Stimulated activated CD4-positive, alpha-beta T cell treated with anti-CD3 and anti-CD28 coated beads, TNF-alpha, amount 100 ng/mL, for 24 hours (primary cell): Measurements from ENCODE around the gene SMPD3.

Experiments
- DNase-seq, 3 experiments: peaks; one replicate each; pipeline ENCODE4 v3.0.0-alpha.2; 2020; ENCODE audit warnings: low read depth in 3 of 3

The SMPD3 gene

DNA sequence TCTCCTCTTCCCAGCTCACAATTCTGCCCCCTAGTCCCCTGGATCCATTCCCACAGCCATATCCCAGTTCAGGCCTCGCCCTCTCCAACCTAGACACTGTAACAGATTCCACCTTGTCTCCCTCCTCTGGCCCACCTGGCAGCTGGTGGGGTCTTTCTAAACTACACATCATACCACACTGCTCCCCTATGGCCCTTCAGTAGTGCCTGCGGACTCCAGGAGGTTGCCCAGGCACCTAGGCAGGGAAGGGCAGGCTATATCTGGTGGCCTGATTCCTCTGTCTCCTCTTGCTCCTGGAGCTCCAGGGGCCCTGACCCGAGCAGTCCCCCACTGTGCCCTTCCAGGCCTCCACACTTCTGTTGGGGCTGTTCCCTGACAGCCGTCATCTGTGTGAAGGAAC, 64.5 kb downstream of the SMPD3 start:
- DNase-seq: no peak

DNA sequence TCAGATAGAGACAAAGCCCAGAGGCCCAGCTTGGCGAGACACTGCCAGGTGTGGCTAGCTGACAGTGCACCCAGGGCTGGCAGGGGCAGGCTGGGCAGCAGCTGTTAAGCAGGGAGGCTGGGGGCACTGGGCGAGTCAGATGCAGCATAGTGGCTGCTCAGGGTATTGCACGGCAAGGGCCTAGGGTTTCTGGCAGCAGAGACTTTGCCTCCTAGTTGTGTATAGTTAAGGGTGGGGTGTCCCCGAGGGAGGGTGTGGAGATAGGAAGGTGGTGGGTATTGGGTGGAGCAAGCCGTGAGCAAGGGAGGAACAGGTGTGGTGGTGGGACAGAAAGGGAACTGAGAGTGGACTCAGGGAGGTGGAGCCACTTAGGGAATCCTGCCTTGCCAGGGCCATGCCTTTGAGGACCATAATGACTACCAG, 66.0 kb downstream of the SMPD3 start:
- DNase-seq: no peak

GRCh38 chr16:68381363-68381724, 67.0 kb downstream of the SMPD3 start:
- DNase-seq: no peak

DNA sequence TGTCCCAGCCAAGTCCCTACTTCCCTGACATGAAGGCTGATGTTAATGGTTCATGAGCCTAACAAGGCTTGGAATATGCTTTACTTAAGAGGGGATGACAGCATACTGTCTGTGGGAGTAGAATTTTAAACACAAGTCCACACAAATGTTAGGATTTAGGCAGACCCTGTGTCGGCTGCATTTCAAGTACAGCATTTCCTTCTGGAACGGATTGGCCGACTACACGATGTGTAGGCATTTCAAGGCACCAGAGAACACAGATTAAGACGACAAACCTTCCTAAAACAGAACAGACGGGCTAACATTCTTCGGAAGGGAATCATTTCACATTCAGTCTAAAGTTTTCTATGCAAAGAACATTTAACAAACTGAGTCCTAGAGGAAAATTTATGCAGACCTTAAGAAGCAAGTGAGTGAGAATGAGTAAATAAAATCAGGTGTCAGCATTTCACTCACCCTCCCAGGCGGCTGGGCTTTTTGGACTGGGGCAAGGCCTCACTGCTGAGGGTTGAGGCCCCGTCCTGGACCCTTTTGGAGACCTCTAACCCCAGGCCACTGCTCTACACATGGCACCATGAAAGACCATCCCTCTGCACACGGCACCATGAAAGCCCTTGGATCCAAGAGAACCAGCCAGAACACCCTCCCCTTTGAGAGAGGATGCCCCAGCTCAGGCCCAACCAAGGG, 67.5 kb downstream of the SMPD3 start:
- DNase-seq: no peak

GRCh38 chr16:68380348-68380670, 68.0 kb downstream of the SMPD3 start:
- DNase-seq: no peak

GRCh38 chr16:68379472-68380347, 68.6 kb downstream of the SMPD3 start:
- no peak for DNase-seq

DNA sequence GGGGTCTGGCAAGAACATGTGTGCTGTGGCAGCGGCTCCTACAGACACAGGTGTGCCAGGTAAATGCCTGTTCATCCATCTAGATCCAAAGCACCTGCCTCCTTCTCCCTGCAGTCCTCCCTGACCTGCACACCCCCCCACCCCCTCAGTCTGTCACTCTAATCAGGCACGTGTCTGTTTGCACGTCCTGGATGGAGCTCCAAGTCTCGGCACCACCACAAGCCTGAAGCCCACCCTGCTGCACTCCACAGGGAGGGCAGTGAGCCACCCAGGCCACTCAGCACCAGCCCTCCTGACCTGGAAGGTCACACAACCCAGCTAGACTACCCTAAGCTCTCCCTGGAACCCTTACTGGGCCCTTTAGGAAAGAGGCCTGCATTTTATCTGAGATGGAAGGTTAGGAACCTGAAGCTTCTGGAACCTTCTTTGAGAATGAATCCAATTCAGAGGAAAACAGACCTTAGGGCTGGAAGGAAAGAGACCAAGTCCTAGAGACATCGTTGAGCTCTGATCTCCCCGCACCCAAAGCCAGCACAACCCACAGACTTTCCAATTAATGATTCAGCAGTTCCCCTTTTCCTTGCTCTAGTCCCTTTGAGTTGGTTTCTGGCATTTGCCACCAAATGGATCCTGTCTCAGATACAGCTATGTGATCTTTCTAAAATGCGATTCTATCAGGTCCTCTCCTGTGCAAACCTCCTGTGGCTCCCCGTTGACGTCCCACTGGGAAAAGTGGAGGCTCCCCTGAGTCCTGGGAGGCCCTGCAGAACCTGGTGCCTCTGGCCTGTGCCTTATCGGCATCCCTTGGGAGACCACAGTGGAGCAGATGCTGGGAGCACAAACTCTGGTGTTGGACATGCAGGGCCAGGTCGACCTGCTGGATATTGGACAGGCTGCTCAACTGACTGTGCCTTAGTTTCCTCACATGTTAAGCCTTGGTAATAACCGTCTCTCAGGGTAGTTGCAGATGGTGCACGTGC, 69.6 kb downstream of the SMPD3 start:
- DNase-seq: no peak

GRCh38 chr16:68377667-68378393, 70.5 kb downstream of the SMPD3 start:
- no peak for DNase-seq

GRCh38 chr16:68377221-68377620, 71.1 kb downstream of the SMPD3 start:
- DNase-seq: no peak

GRCh38 chr16:68376590-68376989, 71.7 kb downstream of the SMPD3 start:
- no peak for DNase-seq

- no peak for DNase-seq
Measured at GRCh38 chr16:68375801-68376536, 72.3 kb downstream of the SMPD3 start.

GRCh38 chr16:68374961-68375660, 73.2 kb downstream of the SMPD3 start:
- no peak for DNase-seq

DNA sequence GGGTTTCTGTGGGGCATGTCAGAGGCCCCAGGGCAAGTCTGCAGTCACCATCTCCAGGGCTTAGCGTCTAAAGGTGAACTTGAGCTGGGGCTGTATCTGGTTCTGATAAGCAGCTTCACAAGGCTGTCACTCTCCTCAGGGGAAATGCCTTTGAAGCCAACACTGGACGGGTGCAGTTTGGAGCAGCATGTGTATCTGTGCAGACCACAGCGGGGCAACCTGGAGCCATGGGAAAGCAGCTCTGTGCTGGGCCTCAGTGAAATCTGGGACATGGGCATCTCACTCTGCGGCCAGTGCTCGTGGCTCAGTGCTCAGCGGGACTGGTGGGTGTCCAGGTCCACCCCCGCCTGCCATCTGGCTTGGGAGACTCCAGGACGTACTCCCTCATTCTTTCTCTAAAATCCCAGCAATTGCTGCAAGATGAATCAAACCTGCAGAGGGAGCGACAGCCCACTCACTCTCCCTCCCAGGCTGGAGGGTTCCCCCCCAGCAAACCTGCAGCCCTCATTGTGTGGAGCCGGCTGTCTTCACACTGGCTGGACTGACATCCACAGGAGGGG, 74.0 kb downstream of the SMPD3 start:
- DNase-seq: no peak

DNA sequence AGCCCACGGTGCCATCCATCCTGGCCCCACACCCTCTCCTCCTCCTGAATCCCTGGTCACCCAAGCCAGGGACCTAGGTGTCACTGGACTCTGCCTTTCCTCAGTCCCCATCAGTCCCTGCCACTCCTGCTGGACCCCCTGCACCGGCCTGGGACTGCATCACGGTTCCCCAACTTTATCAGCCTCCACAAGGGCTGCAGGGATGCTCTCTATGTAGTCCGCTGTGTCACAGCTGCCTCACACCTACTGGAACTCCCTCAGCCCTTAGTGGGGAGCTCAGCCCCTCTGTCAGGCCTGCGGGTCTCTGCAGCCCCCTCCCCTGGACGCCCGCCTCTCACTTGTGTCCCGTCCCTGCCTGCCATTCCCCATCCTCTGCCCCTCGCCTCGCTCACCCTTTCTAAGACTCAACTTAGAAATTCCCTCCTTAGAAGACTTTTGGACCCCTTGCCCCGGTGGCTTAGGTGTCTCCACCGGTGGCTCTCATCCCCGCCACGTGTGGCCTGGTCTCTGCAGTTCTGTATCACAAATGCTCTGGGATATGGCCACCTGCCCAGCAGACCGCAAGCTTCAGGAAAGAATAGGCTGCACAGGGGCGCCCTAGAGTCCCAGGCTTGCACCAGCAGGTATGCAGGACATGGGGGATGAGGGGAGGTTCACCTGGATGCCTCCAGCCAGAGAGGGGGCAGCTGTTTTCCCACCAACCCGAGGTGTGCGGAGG, 74.6 kb downstream of the SMPD3 start:
- no peak for DNase-seq

DNA sequence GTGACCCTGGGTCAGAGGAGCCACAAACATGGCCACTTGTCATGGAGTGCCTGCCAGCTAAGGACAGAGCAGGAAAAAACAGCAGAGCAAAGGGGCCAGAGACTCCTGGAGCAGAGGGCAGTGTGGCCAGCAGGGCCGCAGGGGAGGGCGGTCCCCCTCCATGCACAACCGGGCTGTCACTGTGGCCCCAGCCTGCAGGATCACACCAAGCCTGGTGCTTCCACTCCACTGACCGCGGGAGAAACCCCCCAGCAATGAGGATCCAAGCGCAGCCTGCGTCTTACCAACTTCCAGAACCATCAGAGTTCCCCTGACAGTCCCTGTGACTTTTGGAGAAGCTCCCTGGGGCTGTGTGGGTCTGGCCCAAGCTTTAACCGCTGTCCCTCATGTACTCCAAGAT, 75.5 kb downstream of the SMPD3 start:
- DNase-seq: no peak

DNA sequence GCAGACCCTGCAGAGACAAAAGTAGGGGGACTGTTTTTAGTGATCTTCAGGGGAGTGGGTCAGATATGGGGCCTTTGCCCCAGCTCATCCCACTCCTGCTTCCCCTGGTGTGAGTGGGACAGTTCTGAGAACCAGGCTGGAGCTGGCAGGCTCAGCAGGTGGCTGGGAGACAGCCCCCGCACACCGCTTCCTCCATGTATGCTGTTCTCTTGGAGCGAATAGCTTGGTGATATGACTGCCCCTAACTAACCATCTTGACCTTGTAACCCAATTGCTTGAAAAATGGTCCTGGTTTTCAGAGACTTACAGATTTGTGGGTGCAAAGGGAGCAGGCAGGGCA, 76.0 kb downstream of the SMPD3 start:
- DNase-seq: no peak

DNA sequence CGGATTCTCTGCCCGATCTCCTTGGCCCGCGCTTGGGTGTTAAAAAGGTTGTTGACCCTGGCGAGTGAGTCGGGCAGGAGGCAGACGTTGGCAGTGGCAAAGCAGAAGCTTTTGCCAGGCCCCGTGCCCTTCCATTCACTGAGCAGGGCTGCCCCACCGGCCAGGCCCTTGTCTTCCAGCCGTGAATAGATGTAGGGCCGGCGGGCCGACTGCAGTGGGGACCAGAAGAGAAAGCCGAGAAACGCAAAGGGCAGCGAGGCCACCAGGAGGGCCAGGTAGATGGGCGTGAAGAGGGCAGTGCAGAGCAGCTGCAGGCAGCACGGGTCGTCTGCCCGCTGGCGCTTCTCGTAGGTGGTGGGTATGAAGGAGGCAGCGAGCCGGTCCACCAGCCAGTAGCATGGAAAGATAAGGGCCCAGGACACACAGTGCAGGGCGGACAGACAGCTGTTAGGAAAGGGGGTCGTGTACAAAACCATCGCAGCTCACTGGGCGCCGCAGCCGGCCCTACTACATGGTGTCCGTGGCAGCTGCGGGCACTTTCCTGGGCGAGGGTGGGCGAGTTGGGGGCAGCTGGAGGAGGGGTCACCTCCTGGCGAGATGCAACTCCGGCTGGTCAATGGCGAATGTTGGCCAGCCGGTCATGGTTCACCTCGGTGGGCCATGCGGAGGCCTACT, 76.5 kb downstream of the SMPD3 start:
- no peak for DNase-seq

DNA sequence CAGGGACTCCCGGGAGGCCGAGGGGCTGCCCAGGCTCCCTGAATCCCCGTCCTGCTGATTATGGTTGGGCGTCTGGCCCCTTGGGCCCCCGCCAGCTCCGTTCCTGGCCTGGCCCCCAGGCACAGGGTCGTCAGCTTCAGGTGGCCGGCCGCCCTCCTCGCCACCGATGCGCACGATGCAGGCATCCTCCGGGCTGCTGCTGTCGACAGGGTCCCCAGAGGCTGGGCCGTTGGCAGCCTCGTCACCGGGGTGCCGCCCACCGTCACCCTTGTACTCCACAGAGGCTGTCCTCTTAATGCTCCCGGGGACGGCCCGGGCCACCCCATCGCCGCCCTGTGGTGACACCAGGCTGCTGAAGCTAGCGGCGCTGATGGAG, 77.0 kb downstream of the SMPD3 start:
- DNase-seq: no peak
